HepG2 (cell line): ENCODE results near the gene ZNF813. TPM values are rescaled to one million over a fixed set of nuclear protein-coding genes. Genes with fewer than 3 reads are reported as not detected.

ENCODE experiments used
- KMT2A ChIP-seq: sonication (generic); formaldehyde crosslinking; IDR thresholded peaks from 2 replicates; pipeline ENCODE4 v1.4.0; 2020; ENCODE audit warnings: missing genetic modification reagents
- MEIS1 ChIP-seq: sonication (generic); formaldehyde crosslinking; IDR thresholded peaks from 2 replicates; pipeline ENCODE4 v1.9.0; 2021; ENCODE audit warnings: mild to moderate bottlenecking, missing genetic modification reagents, moderate library complexity, borderline replicate concordance
- NFKBIZ ChIP-seq: IDR thresholded peaks from 2 replicates; pipeline ENCODE4 v1.6.1; 2018; ENCODE audit warnings: missing genetic modification reagents, missing compliant biosample characterization
- SOX13 ChIP-seq, 3 experiments: fragments of 450-650 bp in 1 of 3; sonication (generic) in 1 of 3; formaldehyde crosslinking in 1 of 3; IDR thresholded peaks in 2 of 3; conservative IDR thresholded peaks in 1 of 3; 2 replicates each; pipeline versions ENCODE4 v1.5.0 to v1.6.1; 2016 to 2020; ENCODE audit warnings: antibody characterized with exemption in 1 of 3, mild to moderate bottlenecking in 1 of 3, missing compliant biosample characterization in 1 of 3, missing genetic modification reagents in 1 of 3, moderate library complexity in 1 of 3
- TMF1 ChIP-seq: sonication (generic); formaldehyde crosslinking; IDR thresholded peaks from 2 replicates; pipeline ENCODE4 v1.8.1; 2022; ENCODE audit warnings: low read depth, missing genetic modification reagents
- ZNF12 ChIP-seq: sonication (generic); formaldehyde crosslinking; IDR thresholded peaks from 2 replicates; pipeline ENCODE4 v1.5.0; 2020; ENCODE audit warnings: missing genetic modification reagents
- ZNF24 ChIP-seq: fragments of 450-650 bp; IDR thresholded peaks from 2 replicates; pipeline ENCODE4 v1.6.1; 2017; ENCODE audit warnings: antibody characterized with exemption, mild to moderate bottlenecking
- ZNF350 ChIP-seq: sonication (generic); formaldehyde crosslinking; IDR thresholded peaks from 2 replicates; pipeline ENCODE4 v1.4.0; 2020; ENCODE audit warnings: mild to moderate bottlenecking, low read depth, missing genetic modification reagents, borderline replicate concordance
- ZNF747 ChIP-seq: sonication (generic); formaldehyde crosslinking; IDR thresholded peaks from 2 replicates; pipeline ENCODE4 v1.8.1; 2023; ENCODE audit warnings: missing genetic modification reagents, mild to moderate bottlenecking, borderline replicate concordance
- polyA plus RNA-seq, 8 experiments: library from polyadenylated mRNA; depleted of rRNA in 3 of 8; stranded (reverse) in 7 of 8; unstranded in 1 of 8; fragments of >200 nt; fragmentation: Illumina TruSeq in 4 of 8; extraction: Trizol in 4 of 8; gene quantifications; 2 replicates each; pipeline versions ENCODE4 v1.2.1 to v1.2.3, GENCODE V29; 2011 to 2016; ENCODE audit warnings: low read depth in 4 of 8, missing spikeins in 1 of 8, mixed read lengths in 1 of 8; ENCODE audit not compliant: insufficient read depth in 1 of 8
- total RNA-seq, 5 experiments: library from RNA; depleted of rRNA; stranded (reverse); fragments of >200 nt; fragmentation: Illumina TruSeq; extraction: Trizol; gene quantifications; 2 replicates each; pipeline ENCODE4 v1.2.3, GENCODE V29; 2016; ENCODE audit warnings: low read depth in 1 of 5
- TF ChIP-seq, protein P1 (sequence below): sonication (generic); formaldehyde crosslinking; IDR thresholded peaks from 2 replicates; pipeline ENCODE4 v1.4.0; 2020; ENCODE audit warnings: mild to moderate bottlenecking, missing genetic modification reagents, borderline replicate concordance
- TF ChIP-seq, protein P2 (sequence below): IDR thresholded peaks from 2 replicates; pipeline ENCODE4 v1.4.0; 2020; ENCODE audit warnings: mild to moderate bottlenecking, missing genetic modification reagents
- TF ChIP-seq, protein P3 (sequence below): sonication (generic); formaldehyde crosslinking; IDR thresholded peaks from 2 replicates; pipeline ENCODE4 v1.4.0; 2020; ENCODE audit warnings: mild to moderate bottlenecking, missing genetic modification reagents
- TF ChIP-seq, protein P4 (sequence below): sonication (generic); formaldehyde crosslinking; IDR thresholded peaks from 2 replicates; pipeline ENCODE4 v1.5.0; 2020; ENCODE audit warnings: mild to moderate bottlenecking, missing genetic modification reagents
- TF ChIP-seq, protein P5 (sequence below): sonication (generic); formaldehyde crosslinking; IDR thresholded peaks from 2 replicates; pipeline ENCODE4 v1.4.0; 2020; ENCODE audit warnings: mild to moderate bottlenecking, low read depth, missing genetic modification reagents

ZNF813 gene
- total and polyA plus RNA-seq, 2 of the 13 experiments (the other 11 are each of a cell fraction or from before 2014, with no cell fraction given): 2.1 to 8.9 TPM

DNA sequence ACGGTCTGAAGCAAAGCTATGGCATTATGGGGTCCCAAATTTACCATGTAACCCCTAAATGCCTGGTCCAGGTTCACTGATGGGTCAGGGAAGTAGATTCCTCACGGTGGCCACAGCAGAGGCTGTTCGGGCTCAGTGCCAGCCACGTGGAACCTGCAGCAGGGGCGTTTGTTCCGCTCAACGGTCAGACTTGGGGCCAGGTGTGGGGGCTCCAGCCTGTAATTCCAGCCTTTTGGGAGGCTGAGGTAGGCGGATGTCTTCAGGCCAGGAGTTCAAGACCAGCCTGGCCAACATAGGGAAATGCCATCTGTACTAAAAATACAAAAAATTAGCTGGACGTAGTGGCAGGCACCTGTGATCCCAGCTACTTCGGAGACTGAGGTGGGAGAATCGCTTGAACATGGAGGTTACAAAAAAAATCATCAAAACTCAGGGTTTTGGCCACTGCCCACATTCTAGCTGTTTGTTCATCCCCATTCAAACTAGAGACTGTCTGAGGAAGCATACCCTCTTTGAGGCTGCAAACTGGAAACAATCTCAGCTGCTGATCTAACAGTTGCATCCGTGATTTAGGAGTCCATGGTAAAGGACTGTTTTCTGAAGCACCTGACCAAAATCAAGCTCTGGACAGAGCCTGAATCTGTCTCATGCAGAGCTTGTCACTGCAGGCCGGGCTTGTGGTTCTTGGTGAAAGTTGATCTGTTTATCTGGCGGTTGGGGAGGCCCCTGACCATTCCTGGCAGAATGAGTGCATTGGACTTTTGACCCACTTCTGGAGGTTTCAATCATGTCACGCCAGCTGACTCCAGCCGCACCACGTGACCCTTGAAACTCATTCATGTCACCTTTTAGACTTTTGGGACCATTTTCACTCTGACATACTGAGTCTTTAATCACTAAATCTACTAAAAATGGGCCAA, 40.2 kb downstream of the ZNF813 start (continued):
- TF ChIP-seq, protein P1, sequence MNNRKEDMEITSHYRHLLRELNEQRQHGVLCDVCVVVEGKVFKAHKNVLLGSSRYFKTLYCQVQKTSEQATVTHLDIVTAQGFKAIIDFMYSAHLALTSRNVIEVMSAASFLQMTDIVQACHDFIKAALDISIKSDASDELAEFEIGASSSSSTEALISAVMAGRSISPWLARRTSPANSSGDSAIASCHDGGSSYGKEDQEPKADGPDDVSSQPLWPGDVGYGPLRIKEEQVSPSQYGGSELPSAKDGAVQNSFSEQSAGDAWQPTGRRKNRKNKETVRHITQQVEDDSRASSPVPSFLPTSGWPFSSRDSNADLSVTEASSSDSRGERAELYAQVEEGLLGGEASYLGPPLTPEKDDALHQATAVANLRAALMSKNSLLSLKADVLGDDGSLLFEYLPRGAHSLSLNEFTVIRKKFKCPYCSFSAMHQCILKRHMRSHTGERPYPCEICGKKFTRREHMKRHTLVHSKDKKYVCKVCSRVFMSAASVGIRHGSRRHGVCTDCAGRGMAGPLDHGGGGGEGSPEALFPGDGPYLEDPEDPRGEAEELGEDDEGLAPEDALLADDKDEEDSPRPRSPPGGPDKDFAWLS (CRISPR knock-in tag): no peak
- TF ChIP-seq, protein P2, sequence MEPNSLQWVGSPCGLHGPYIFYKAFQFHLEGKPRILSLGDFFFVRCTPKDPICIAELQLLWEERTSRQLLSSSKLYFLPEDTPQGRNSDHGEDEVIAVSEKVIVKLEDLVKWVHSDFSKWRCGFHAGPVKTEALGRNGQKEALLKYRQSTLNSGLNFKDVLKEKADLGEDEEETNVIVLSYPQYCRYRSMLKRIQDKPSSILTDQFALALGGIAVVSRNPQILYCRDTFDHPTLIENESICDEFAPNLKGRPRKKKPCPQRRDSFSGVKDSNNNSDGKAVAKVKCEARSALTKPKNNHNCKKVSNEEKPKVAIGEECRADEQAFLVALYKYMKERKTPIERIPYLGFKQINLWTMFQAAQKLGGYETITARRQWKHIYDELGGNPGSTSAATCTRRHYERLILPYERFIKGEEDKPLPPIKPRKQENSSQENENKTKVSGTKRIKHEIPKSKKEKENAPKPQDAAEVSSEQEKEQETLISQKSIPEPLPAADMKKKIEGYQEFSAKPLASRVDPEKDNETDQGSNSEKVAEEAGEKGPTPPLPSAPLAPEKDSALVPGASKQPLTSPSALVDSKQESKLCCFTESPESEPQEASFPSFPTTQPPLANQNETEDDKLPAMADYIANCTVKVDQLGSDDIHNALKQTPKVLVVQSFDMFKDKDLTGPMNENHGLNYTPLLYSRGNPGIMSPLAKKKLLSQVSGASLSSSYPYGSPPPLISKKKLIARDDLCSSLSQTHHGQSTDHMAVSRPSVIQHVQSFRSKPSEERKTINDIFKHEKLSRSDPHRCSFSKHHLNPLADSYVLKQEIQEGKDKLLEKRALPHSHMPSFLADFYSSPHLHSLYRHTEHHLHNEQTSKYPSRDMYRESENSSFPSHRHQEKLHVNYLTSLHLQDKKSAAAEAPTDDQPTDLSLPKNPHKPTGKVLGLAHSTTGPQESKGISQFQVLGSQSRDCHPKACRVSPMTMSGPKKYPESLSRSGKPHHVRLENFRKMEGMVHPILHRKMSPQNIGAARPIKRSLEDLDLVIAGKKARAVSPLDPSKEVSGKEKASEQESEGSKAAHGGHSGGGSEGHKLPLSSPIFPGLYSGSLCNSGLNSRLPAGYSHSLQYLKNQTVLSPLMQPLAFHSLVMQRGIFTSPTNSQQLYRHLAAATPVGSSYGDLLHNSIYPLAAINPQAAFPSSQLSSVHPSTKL: peak; percentile 90
- TF ChIP-seq ZNF747 (CRISPR knock-in tag) (peak; percentile 67; the same call in 1 of the 2 replicates), ZNF350 (peak; percentile 79), SOX13 (IDR thresholded peaks at IDR 0.05) (no peak), SOX13 (CRISPR knock-in tag; conservative IDR thresholded peaks at IDR 0.05 in 1 of 2, IDR thresholded peaks at IDR 0.05 in 1 of 2) (peak in 1 of 2 experiments; percentile 77; a peak in 2 of 4 replicates), KMT2A (CRISPR knock-in tag) (peak; percentile 56), NFKBIZ (CRISPR knock-in tag) (peak; percentile 83; the same call in 1 of the 2 replicates), MEIS1 (peak; percentile 92), TMF1 (CRISPR knock-in tag) (no peak), ZNF12 (CRISPR knock-in tag) (peak; percentile 66; the same call in 1 of the 2 replicates), ZNF24 (no peak)
- TF ChIP-seq, protein P3, sequence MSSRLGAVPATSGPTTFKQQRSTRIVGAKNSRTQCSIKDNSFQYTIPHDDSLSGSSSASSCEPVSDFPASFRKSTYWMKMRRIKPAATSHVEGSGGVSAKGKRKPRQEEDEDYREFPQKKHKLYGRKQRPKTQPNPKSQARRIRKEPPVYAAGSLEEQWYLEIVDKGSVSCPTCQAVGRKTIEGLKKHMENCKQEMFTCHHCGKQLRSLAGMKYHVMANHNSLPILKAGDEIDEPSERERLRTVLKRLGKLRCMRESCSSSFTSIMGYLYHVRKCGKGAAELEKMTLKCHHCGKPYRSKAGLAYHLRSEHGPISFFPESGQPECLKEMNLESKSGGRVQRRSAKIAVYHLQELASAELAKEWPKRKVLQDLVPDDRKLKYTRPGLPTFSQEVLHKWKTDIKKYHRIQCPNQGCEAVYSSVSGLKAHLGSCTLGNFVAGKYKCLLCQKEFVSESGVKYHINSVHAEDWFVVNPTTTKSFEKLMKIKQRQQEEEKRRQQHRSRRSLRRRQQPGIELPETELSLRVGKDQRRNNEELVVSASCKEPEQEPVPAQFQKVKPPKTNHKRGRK (CRISPR knock-in tag): 0 out of 2 replicates have a peak, but pooled peaks have one; percentile 33
- TF ChIP-seq, protein P4, sequence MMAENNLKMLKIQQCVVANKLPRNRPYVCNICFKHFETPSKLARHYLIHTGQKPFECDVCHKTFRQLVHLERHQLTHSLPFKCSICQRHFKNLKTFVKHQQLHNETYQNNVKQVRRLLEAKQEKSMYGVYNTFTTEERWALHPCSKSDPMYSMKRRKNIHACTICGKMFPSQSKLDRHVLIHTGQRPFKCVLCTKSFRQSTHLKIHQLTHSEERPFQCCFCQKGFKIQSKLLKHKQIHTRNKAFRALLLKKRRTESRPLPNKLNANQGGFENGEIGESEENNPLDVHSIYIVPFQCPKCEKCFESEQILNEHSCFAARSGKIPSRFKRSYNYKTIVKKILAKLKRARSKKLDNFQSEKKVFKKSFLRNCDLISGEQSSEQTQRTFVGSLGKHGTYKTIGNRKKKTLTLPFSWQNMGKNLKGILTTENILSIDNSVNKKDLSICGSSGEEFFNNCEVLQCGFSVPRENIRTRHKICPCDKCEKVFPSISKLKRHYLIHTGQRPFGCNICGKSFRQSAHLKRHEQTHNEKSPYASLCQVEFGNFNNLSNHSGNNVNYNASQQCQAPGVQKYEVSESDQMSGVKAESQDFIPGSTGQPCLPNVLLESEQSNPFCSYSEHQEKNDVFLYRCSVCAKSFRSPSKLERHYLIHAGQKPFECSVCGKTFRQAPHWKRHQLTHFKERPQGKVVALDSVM (CRISPR knock-in tag): no peak
- TF ChIP-seq, protein P5, sequence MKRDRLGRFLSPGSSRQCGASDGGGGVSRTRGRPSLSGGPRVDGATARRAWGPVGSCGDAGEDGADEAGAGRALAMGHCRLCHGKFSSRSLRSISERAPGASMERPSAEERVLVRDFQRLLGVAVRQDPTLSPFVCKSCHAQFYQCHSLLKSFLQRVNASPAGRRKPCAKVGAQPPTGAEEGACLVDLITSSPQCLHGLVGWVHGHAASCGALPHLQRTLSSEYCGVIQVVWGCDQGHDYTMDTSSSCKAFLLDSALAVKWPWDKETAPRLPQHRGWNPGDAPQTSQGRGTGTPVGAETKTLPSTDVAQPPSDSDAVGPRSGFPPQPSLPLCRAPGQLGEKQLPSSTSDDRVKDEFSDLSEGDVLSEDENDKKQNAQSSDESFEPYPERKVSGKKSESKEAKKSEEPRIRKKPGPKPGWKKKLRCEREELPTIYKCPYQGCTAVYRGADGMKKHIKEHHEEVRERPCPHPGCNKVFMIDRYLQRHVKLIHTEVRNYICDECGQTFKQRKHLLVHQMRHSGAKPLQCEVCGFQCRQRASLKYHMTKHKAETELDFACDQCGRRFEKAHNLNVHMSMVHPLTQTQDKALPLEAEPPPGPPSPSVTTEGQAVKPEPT (CRISPR knock-in tag): no peak
